OCI-LY3 (cell line): Measurements from ENCODE around the gene ASB8.

Experiments
- CTCF ChIP-seq: fragments of 200-600, 300-600 bp; sonication (generic); IDR thresholded peaks from 2 replicates; pipeline ENCODE4 v1.5.1; 2014; ENCODE audit warnings: antibody characterized with exemption, low read length, low read depth
- EZH2phosphoT487 ChIP-seq: fragments of 200-600 bp; shearing (Covaris generic); IDR thresholded peaks from 2 replicates; pipeline ENCODE4 v1.6.1; 2018; ENCODE audit warnings: antibody characterized with exemption, mixed run types, low read depth

- peak; percentile 94 for TF ChIP-seq CTCF
- TF ChIP-seq EZH2phosphoT487: no peak
Observed at GRCh38 chr12:48165089-48165981, 8.0 kb upstream of the ASB8 start.
